ENCODE results near the gene GLYATL3.

The GLYATL3 gene

DNA sequence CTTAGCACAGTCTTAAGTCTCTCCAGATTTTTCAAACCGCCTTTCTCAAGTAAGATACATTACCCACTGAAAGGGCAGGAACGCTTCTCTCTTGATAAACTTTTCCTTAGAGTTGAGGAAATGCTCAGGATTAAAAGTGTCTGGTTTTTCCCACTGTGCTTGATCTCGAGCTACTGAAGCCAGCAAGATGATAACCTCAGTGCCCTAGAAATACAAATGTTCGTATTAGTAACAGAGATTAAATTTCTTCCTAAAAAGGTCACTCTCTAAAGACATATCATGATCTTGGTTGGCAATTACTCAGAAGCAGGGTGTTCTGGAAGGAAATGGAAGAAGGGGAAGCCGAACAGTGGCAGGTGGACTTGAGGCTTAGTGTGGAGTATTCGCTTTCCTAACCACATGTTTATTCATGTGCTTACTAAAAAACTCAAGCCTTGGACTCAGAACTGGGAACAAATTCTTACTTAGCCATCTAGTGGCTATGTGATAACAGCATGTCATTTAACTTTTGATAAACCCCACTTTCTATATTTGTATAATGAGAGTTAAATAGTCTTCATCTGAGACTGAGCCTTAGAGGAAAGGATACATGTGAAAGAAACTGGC lies 70.9 kb downstream of the GLYATL3 start:
- DNase-seq (ENCODE audit: extremely low spot score, insufficient read length, low read depth) (no peak), FAIRE-seq (no peak)

DNA sequence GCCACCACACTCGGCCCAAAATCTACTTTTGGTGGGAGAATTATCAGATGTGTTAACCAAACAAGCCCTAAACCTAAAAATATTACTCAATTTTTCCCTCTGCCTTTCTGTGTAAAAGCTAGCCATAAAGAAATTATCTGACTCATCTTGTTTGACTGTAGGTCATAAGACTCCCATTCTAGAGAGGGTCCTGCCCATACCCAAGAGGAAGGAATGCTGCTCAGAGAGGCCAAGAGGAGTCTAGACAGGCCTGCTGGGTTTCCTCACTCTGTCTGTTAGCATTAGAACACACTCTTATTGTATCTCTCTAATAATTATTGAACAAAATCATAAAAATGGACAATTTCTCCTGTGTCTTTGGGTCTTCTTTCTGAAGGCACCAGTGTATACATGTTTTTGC lies 76.9 kb downstream of the GLYATL3 start:
- no peak for DNase-seq (ENCODE audit: extremely low spot score, insufficient read length, low read depth)
- FAIRE-seq, result no peak
